Ovary (tissue), 3 donors: ENCODE data around the gene RPS27L.

Experiments
- CTCF ChIP-seq, 3 donors: fragments of 450-650 bp in 2 of 3; fragments of 200-600 bp in 1 of 3; IDR thresholded peaks; one replicate each; pipeline versions ENCODE4 v1.5.1 to v1.8.0; 2016 to 2022; ENCODE audit warnings: antibody characterized with exemption in 3 of 3, mild to moderate bottlenecking in 1 of 3
- EP300 ChIP-seq: sonication (generic); formaldehyde crosslinking; IDR thresholded peaks from one replicate; pipeline ENCODE4 v1.6.1; 2017; ENCODE audit warnings: antibody characterized with exemption
- POLR2A ChIP-seq: fragments of 450-650 bp; IDR thresholded peaks from one replicate; pipeline ENCODE4 v1.6.1; 2017; ENCODE audit warnings: antibody characterized with exemption, mild to moderate bottlenecking, moderate library complexity
- donor health status: DM: no; HTN: no; CAD: no.

DNA sequence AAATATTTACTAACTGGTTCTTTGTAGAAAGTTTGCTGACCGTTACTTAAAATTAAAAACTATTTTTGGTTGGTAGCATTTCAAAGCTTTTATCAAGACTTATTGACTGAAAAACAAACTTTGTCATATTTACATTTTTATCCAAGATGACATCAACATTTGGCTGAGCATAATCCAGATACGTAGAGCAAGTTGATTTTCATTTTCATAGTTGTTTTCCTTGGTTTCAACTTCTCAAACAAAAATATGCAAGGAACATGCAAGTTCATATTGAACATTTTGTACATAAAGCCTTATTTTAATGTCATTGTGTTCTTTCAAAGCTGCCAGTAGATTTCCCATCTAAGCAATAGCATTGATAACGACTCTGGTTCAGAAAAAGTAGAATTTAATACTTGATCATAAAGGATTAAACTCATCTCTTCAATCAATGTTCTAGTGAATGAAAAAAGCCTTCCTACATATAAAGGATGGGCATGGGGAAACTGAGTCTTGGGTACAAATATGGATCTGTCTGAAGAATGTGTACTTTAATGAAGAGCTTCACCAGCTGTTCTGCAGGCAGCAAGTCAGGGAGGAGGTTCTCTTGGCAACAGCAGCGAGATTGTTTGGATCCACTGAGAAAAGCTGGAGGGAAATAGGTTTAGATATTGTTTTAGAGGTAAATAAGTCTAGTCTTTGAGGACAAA lies 37.7 kb upstream of the RPS27L start:
- no peak for TF ChIP-seq CTCF (IDR thresholded peaks at IDR 0.05)
- TF ChIP-seq POLR2A = no peak
- TF ChIP-seq EP300 = no peak
